Measurements from ENCODE around the gene HDAC9.

GRCh38 chr7:18610331-18610948, 114.9 kb downstream of the HDAC9 start:
- TF ChIP-seq CTCF (IDR thresholded peaks at IDR 0.05) (peak; percentile 16 to 58 (median 36)), POLR2A (IDR thresholded peaks at IDR 0.05) (no peak)
